ENCODE results near the gene ZWILCH.
"Not testable (repeated sequence)": the region's sequence is repeated elsewhere in the genome, so short reads cannot be mapped to it uniquely, and the experiment has no call there.

The ZWILCH gene

GRCh38 chr15:66587020-66587419 lies 81.9 kb downstream of the ZWILCH start:
- DNase-seq: no peak

DNA sequence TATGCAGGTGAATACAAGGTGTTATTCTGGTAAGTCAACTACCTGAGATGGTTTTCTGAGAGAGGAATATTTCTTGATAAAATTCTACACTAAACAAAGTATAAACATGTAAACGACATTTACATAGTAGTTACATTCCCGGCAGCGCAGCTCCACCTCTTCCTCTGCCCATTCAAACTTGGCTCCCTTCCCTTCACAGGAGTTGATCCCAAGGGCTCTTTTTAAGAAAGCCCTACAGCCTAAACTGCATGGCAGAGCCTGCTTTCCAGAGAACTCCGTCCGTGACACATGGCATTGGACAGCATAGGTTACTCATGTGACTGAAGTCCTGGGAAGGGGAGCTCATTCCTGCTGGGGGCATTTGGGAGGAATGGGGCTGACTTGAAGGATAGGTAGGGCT lies 82.6 kb downstream of the ZWILCH start:
- no peak for DNase-seq

- DNase-seq: no peak
Measured at GRCh38 chr15:66588537-66588936, 83.4 kb downstream of the ZWILCH start.

DNA sequence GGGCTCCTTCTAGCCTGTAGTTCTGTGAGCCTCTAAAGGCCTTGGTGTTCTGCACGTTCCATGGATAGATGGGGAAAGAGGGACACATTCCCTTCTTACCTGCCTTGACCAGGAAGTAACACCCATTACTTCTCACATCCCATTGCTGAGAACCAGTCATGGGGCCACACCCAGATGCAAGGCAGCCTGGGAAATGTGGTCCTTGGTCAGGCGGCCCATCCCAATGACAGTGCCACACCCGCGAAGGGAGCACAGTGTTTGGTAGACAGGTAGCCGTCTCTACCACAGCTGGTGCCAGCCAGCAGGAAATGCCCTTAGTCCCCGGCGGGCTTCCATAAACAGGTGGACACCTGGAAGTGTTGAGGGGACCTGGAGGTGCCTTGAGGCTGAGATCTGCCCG lies 83.8 kb downstream of the ZWILCH start:
- no peak for DNase-seq

DNA sequence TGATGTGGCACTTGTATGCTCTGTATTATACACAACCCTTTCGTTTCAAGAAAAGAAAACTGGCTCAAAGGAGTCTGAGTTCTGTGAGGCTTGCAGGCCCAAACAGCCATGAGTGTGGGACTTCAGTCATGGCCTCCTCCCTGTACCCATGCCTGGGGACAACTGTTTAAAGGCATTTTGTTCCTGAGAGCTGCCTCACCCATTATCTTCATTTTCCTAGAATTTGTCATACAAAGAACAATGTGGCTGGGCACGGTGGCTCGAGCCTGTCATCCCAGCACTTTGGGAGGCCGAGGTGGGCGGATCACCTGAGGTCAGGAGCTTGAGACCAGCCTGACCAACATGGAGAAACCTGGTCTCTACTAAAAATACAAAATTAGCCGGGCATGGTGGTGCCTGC lies 84.3 kb downstream of the ZWILCH start:
- DNase-seq: not testable (repeated sequence)

DNA sequence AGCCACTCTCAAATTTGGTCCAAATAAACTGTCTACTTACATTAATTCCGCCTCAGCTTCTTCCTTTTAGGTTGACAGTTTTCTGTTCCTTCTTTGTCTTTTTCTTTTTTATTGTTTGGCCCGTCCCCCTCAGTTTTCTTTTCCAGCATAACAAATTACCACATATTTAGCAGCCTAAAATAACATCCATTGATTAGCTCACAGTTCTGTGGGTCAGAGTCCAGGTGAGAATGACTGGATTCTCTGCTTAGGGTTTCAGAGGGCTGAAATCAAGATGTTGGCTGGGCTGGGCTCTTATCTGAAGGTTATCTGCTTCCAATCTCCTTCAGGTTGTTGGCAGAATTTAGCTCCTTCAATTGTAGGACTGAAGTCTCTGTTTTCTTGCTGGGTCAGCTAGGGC lies 85.3 kb downstream of the ZWILCH start:
- no peak for DNase-seq

DNA sequence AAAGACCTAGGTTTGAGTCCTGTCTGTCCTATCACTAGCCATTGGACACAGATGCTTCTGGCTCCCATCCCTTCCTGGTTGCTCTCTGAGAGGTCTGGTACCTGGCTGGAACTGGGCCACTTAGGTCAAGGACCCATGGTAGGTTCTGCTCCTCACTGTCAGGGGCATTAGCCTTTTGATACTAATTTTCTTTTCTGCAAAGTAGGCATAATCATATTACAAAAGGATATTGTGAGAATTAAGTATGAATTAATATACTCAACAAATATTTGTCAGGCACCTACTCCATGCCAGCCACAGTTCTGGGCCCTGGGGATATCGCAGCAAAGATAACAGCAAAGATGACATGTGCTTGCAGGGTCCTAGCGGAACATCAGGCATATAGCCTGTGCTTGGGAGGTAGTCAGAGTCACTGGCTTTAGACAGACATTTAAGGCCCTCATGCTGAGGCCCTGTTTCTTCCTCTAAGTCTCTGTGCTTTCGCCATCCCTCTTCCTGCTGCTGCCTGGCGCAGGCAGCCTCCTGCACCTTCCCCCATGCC lies 86.3 kb downstream of the ZWILCH start:
- DNase-seq: no peak

GRCh38 chr15:66592505-66593218 lies 87.5 kb downstream of the ZWILCH start:
- DNase-seq: no peak

- DNase-seq: no peak
Measured at GRCh38 chr15:66593219-66593780, 88.2 kb downstream of the ZWILCH start.

GRCh38 chr15:66594344-66594743 lies 89.2 kb downstream of the ZWILCH start:
- no peak for DNase-seq

DNA sequence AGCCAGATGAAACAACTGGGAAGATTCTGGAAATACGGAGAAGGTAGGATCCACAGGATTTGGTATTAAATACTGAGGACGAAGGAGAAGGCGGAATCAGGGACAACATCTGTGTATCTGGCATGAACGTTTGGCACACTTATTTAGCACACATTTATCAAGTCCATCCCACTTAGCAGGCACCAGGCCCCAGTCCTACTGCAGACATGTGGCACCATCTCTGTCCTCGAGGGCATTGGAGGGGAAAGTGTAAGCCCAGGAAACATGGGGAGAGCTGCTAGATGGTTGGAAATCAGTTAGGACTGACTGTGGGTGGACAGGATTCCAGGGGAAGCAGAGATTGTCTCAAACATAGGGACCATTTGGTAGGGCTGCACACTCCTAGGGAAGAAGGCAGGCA lies 89.7 kb downstream of the ZWILCH start:
- DNase-seq: no peak

DNA sequence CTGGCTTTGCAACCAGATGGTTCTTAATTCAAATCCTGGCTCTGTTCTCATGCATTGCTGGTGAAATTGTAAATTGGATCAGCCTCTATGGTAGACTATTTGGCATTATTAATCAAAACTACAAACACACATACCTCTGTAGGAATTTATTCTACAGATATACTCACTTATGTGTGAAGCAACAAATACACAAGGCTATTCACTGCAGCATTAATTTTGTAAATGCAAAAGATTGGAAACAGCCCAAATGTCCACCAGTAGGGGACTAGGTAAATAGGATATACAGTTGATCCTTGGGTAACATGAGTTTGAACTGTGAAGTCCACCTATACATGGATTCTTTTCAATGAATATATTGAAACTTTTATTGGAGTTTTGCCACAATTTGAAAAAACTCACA lies 90.2 kb downstream of the ZWILCH start:
- no peak for DNase-seq

DNA sequence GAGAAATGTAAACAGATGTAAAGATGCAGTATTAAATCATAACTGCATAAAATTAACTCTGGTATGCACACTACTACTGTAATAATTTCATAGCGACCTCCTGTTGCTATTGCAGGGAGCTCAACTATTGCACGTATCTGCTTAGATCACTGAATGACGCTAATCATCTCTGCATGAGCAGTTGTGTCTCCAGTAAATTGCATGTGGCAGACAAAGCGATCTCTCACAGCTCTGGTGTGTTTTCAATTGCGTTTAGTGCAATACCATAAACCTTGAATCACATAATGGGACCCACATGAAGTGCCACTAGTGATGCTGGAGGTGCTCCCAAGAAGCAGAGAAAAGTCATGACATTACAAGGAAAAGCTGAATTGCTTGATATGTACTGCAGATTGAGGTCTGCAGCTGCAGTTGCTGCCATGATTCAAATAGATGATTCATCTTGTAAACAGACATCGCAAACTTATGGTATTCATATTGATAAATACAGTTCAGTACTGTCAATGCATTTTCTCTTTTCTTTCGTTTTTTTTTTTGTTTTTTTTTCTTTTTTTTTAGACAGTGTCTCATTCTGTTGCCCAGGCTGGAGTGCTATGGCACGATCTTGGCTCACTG lies 90.9 kb downstream of the ZWILCH start:
- DNase-seq: no peak

DNA sequence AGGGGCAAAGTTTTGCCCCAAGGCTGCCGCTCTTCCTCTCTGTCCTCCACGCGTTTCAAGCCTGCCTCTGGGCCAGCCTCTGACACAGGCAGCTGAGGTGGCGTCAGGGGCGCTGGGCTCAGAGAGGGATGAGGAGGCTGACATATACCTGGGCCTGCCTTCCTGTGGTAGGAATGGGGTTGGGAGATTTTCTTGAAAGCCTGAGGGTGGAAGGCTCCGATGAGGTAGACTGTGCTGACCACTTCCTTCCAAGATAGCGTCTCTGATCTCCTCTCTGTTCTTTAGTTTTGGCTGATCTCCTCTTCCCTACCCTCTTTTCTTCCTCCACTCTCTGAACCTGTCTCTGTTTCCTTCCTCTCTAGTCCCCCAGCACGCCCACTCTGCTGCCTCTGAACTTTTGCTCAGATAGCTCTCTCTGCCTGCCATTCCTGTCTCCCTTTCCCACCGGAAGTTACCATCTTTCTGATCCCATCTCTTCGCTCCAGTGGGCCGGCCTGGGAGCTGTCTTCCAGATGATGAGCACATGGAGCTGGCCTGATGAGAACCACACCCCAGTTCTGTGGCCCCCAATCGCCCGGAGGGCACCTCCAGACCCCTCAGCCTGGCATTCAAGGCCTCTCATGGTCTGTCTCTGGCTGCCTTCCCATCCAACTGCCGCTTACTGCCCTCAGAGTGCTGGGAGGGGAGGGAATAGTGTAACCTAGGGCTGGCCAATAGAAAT lies 93.1 kb downstream of the ZWILCH start:
- no peak for DNase-seq

All from activated CD4-positive, alpha-beta T cell treated with anti-CD3 and anti-CD28 coated beads, Interleukin-10, Interleukin-2, amounts not matched to agents 100 ng/mL and 50 ng/mL, durations not matched to agents 16 hours and 8 hours (primary cell).